ENCODE measurements around the gene NAA10.

Gene NAA10

DNA sequence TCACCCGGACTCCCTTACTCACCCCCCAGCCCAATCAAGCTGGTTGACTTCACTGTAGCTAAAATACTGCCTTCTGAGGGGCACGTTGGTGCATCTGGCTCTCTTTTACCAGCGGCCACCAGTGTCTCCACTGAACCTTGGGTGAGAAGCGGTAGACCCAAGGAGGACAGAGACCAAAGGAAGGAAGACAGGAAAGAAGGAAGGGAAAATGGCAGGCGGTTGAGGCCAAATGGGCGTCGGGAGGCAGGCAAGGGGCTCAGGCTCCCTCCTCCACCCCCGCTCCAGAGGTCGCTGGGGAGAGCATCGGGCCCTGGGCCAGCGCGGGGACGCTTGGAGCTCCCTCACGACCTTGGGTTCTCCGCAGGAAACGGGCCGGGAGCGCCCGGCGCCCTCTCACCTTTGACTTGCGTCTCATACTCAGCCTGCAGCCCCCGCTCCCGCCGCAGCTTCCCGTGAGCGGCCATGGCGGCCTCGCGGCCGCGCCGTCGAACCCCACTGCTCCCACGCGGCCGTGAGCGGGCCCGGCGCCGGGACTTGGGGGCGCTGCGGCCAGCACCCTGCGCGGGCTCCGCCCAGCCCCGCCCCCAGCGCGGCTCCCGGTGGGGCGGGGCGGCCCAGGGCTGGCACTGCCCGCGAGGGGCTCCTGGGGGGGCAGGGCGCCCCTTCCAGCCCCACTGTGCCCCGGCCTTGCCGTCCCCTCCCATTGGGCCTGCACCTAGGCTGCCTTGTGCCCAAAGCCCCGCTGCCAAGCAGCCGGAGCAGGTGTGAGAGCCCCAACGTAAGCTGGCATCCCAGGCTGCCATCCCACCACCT lies 8.9 kb downstream of the NAA10 start, which contains the start of gene ARHGAP4:
TSS of gene ARHGAP4 (minus strand) at position 526 of the 813 bp plus-strand sequence. CDS start at position 464, 62 bp downstream.
- H3K4me1 ChIP-seq (ENCODE audit: insufficient read depth, low read length) = peaks cover 28% of the 10 kb centered on the region
- H3K9ac ChIP-seq (ENCODE audit: low read length) = no peak within 1 kb of the TSS
- H3K27ac ChIP-seq (ENCODE audit: low read depth, low read length) = peak within 1 kb of the TSS; percentile 93
- H3K27me3 ChIP-seq (ENCODE audit: control insufficient read depth in 1 of 2, insufficient read depth in 2 of 2, low read length in 2 of 2) = peaks cover 3 to 44% of the 10 kb centered on the region in 2 donors
- peaks cover under 1% of the 10 kb centered on the region for H3K36me3 ChIP-seq (ENCODE audit: insufficient read depth, low read length)
- H3K9me3 ChIP-seq (ENCODE audit: low read length) = no peaks in the 10 kb centered on the region
- peak within 1 kb of the TSS in 1 of 2 donors; percentile 62 for H3K4me3 ChIP-seq (ENCODE audit: low read depth in 1 of 2, low read length in 2 of 2)

DNA sequence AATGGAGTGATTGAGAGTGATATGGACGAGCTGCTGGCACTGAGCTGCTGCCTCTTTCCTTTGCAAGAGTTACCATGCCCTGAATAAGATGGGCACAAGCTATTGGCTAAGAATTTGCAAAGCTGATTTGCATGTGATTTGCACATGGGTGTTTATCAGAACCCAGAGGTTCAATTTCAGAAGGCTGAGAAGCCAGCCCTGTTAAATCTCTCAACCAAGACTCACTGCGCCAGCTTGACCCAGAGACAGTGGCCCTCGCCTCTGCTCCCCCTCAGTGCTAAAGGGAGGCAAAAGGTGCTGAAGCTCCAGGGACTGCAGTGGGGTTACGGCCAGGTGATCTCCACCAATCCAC lies 9.5 kb downstream of the NAA10 start:
- Histone ChIP-seq H3K27ac (ENCODE audit: low read depth, low read length) (no peak overlapping the region), H3K9ac (ENCODE audit: low read length) (no peak overlapping the region), H3K27me3 (ENCODE audit: control insufficient read depth in 1 of 2, insufficient read depth in 2 of 2, low read length in 2 of 2) (peaks cover 3 to 50% of the 10 kb centered on the region in 2 donors), H3K4me3 (ENCODE audit: low read depth in 1 of 2, low read length in 2 of 2) (no peak overlapping the region), H3K36me3 (ENCODE audit: insufficient read depth, low read length) (no peaks in the 10 kb centered on the region), H3K4me1 (ENCODE audit: insufficient read depth, low read length) (peaks cover 28% of the 10 kb centered on the region), H3K9me3 (ENCODE audit: low read length) (no peaks in the 10 kb centered on the region)

DNA sequence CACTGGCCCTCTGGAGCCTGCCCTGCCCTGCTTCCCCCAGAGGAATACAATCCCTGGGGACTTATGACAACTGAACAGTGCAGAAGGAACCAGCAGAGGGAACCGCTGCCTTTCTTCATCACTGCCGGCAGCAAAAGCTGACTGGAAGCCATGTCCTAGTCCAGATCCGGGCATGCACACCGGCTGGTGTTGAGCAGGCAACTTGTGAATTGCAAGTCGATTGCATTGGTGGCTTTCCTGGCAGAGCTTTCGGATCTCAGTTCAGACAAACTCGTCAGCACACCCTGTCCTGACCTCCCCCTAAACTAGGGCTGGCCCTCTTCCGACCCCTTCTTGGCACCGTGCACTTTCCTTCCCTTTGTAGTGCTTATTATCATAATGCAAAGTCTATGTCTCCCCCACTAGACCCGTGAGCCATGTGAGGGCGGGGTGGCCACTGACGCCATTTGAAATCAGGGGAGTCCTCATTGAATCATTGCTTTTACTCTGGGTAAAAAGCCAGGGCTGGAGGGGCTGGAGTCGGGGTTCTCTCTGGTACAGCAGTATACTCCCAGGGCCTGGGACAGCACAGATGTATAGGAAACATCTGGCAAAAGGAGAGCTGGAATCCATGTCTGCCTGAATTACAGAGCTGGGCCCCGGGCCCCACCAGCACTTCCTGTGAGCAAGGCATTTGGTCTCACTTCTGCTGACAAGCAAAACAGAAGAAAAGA lies 10.5 kb downstream of the NAA10 start:
- Histone ChIP-seq H3K27ac (ENCODE audit: low read depth, low read length) (no peak overlapping the region), H3K4me3 (ENCODE audit: low read depth in 1 of 2, low read length in 2 of 2) (no peak overlapping the region), H3K27me3 (ENCODE audit: control insufficient read depth in 1 of 2, insufficient read depth in 2 of 2, low read length in 2 of 2) (peaks cover 3 to 52% of the 10 kb centered on the region in 2 donors), H3K9ac (ENCODE audit: low read length) (no peak overlapping the region), H3K36me3 (ENCODE audit: insufficient read depth, low read length) (no peaks in the 10 kb centered on the region), H3K4me1 (ENCODE audit: insufficient read depth, low read length) (peaks cover 26% of the 10 kb centered on the region), H3K9me3 (ENCODE audit: low read length) (no peaks in the 10 kb centered on the region)

DNA sequence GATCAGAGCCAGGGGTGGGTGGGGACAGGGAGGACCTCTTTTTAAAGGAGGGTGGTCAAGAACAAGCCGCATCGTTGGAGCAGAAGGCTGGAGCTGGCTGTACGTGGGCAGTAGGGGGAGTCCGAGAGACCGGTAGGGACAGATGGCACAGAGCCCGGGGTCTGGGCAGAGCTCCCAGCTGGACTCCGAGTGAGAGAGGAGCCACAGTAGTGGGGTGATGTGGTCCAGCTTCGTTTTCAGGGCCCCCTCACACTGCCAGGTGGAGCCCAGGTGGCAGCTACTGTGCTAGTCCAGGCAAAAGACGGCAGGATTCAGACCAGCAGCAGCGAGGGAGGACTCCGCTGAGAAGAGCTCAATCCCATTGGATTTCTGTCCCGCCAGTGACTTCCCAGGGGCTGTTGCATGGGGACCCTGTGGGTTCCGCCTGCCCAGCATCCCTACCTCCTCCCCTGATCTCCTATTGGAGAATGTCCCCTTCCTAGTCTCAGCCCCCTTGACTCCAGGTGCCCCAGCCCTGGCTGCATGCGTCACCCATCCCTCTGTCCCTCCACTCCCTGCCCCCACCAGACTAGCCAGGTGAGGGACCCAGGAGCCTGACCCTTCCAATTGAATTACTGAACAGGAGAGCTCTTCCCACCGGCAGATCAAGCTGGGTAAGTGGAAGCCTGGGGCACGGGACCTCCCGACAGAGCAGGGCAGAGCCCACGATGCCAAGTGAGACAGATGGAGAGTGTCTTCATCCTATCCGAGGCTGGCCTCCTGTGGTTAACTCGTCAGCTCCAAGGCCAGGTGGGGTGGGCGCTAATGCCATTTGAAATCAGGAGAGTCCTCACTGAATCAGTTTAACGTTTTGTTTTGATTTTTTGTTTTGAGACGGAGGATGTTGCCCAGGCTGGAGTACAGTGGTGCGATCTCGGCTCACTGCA lies 11.6 kb downstream of the NAA10 start:
- H3K9me3 ChIP-seq (ENCODE audit: low read length) = no peaks in the 10 kb centered on the region
- no peaks in the 10 kb centered on the region for H3K36me3 ChIP-seq (ENCODE audit: insufficient read depth, low read length)
- no peak overlapping the region for H3K27ac ChIP-seq (ENCODE audit: low read depth, low read length)
- peaks cover 3 to 58% of the 10 kb centered on the region in 2 donors for H3K27me3 ChIP-seq (ENCODE audit: control insufficient read depth in 1 of 2, insufficient read depth in 2 of 2, low read length in 2 of 2)
- no peak overlapping the region for H3K4me3 ChIP-seq (ENCODE audit: low read depth in 1 of 2, low read length in 2 of 2)
- no peak overlapping the region for H3K9ac ChIP-seq (ENCODE audit: low read length)
- peaks cover 21% of the 10 kb centered on the region for H3K4me1 ChIP-seq (ENCODE audit: insufficient read depth, low read length)

DNA sequence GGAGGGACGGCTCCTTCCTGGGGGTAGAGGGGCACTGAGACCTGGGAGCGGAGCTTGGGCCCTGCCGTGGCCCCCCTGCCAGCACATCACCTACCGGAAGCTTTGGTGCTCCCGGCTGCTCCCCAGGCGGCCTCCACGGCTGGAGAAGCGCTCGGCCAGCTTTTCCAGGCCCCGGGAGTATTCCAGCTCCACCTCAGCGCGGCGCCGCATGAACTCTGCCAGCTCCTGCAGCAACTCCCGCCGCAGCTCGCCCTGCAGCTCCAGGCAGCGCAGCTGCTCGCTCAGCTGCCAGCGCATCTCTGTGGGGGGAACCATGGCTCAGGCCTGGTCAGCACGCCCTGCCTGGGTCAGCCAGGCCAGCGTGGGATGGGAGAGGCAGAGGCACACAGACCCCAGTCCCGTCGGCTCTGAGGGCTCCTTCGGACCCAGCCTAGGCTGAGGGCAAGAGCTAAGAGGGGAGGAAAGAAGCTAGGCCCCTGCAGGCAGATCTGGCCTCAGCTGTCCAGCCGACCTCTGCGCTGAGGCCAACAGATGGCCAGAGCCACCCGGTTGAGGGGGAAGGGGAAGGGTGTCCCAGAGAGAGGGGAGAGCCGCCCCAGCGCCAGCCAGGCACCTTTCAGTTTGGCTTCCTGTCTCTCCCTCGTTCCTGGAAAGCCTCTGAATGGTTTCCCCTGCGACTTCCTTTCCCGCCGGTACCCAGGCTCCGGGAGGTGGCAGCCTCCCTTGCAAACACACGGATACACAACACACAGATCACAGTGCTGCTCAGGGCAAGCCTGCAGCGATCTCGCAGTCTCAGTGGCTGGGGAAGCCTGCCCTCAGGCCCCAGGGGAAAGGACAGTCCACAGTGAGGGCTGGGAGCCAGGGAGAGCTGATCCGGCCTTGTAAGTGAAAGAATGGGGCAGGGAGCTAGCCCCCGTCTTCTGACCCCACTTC lies 13.1 kb downstream of the NAA10 start:
- H3K4me3 ChIP-seq (ENCODE audit: low read depth in 1 of 2, low read length in 2 of 2) = no peak overlapping the region

DNA sequence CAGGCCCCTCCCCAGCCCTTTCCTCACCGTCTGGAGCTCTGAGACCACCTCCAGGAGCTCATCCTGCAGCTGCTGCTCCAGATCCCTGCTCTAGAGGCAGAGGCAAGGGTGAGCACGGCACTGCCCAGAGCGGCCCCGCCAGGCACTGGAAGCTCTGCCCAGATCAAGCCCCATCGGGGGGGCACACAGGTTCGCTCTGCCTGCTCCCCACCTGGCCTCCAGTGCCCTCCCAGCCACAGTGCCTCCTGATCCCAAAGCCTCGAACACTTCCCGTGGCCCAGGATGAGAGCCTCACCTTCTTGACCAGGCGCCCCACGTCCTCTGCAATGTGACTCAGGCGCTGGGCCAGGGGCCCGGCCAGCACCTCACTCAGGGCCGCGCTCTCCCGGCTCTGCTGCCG lies 13.8 kb downstream of the NAA10 start:
- peaks cover 3 to 50% of the 10 kb centered on the region in 2 donors for H3K27me3 ChIP-seq (ENCODE audit: control insufficient read depth in 1 of 2, insufficient read depth in 2 of 2, low read length in 2 of 2)
- H3K9me3 ChIP-seq (ENCODE audit: low read length) = no peaks in the 10 kb centered on the region
- H3K36me3 ChIP-seq (ENCODE audit: insufficient read depth, low read length) = no peaks in the 10 kb centered on the region
- no peak overlapping the region for H3K4me3 ChIP-seq (ENCODE audit: low read depth in 1 of 2, low read length in 2 of 2)
- peaks cover 13% of the 10 kb centered on the region for H3K4me1 ChIP-seq (ENCODE audit: insufficient read depth, low read length)
- H3K9ac ChIP-seq (ENCODE audit: low read length) = no peak overlapping the region
- peak overlapping the region; percentile 35 for H3K27ac ChIP-seq (ENCODE audit: low read depth, low read length)

More for the DNA sequence above, 13.1 kb downstream of the NAA10 start:
- peak overlapping the region; percentile 35 for H3K27ac ChIP-seq (ENCODE audit: low read depth, low read length)
- peaks cover 3 to 55% of the 10 kb centered on the region in 2 donors for H3K27me3 ChIP-seq (ENCODE audit: control insufficient read depth in 1 of 2, insufficient read depth in 2 of 2, low read length in 2 of 2)
- H3K4me1 ChIP-seq (ENCODE audit: insufficient read depth, low read length) = peaks cover 18% of the 10 kb centered on the region
- no peak overlapping the region for H3K9ac ChIP-seq (ENCODE audit: low read length)
- H3K9me3 ChIP-seq (ENCODE audit: low read length) = no peaks in the 10 kb centered on the region
- no peaks in the 10 kb centered on the region for H3K36me3 ChIP-seq (ENCODE audit: insufficient read depth, low read length)

DNA sequence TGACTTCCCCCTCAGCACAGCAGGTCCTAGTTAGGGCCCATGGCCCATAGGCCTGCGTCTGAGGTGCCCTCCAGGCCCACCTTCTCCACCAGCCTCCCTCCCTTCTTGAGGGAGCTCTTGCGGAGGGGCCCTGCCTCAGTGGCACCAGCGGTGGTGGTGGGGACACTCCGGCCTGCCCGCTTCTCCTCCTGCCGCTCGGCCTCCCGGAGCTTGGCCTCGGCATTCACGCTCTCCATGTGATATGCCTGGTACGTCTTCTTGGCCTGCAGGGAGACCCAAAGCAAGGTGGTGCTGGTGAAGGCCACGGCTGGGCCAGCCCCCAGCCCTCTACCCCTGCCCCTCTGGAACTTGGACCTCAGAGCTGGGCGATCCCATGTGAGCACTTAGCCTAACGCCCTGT lies 14.3 kb downstream of the NAA10 start:
- peaks cover 3 to 45% of the 10 kb centered on the region in 2 donors for H3K27me3 ChIP-seq (ENCODE audit: control insufficient read depth in 1 of 2, insufficient read depth in 2 of 2, low read length in 2 of 2)
- no peaks in the 10 kb centered on the region for H3K9me3 ChIP-seq (ENCODE audit: low read length)
- H3K27ac ChIP-seq (ENCODE audit: low read depth, low read length) = no peak overlapping the region
- H3K9ac ChIP-seq (ENCODE audit: low read length) = no peak overlapping the region
- H3K36me3 ChIP-seq (ENCODE audit: insufficient read depth, low read length) = no peaks in the 10 kb centered on the region
- peaks cover 13% of the 10 kb centered on the region for H3K4me1 ChIP-seq (ENCODE audit: insufficient read depth, low read length)
- no peak overlapping the region for H3K4me3 ChIP-seq (ENCODE audit: low read depth in 1 of 2, low read length in 2 of 2)

DNA sequence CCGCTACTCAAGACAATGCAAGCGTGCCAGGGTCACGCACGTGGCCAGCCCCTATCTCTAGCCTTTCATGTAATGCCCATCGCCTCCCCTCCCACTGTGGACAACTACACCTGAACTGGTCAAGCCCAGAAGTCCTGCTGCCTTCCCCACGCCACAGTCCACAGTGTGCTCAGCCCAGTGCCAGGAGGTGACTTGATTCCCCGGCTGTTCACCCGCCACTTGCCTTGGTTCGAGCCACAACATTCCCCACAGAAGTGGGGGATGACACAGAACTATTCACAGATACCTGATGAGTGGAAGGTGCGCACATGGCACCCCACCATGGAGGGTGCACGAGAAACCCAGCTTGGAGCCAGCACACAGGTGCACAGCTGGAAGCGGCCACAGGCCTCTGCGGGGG lies 15.6 kb downstream of the NAA10 start:
- Histone ChIP-seq H3K9ac (ENCODE audit: low read length) (no peak overlapping the region), H3K9me3 (ENCODE audit: low read length) (no peaks in the 10 kb centered on the region), H3K4me3 (ENCODE audit: low read depth in 1 of 2, low read length in 2 of 2) (no peak overlapping the region), H3K4me1 (ENCODE audit: insufficient read depth, low read length) (peaks cover 13% of the 10 kb centered on the region), H3K27ac (ENCODE audit: low read depth, low read length) (no peak overlapping the region), H3K27me3 (ENCODE audit: control insufficient read depth in 1 of 2, insufficient read depth in 2 of 2, low read length in 2 of 2) (peaks cover 0 to 34% of the 10 kb centered on the region in 2 donors), H3K36me3 (ENCODE audit: insufficient read depth, low read length) (no peaks in the 10 kb centered on the region)

DNA sequence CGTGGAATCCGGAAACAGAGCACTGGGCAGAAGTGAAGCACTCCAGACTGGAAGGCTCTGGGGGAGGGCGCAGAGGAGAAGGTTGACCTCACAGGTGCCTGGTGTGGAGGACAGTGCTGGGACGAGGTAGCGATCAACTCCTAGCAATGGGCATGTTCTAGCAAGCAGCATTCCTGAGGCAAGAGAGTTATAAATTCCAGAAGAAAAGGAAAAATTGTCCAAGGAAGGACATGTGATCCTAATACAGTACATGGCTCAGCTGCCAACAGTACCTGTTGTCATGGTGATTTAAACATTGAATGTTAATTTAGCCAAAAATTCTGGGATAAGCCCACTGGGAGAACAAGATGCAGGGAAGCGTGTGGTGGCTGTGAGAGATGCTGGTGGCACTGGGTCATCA lies 17.0 kb downstream of the NAA10 start:
- Histone ChIP-seq H3K27me3 (ENCODE audit: control insufficient read depth in 1 of 2, insufficient read depth in 2 of 2, low read length in 2 of 2) (peaks cover 0 to 38% of the 10 kb centered on the region in 2 donors), H3K9ac (ENCODE audit: low read length) (no peak overlapping the region), H3K36me3 (ENCODE audit: insufficient read depth, low read length) (no peaks in the 10 kb centered on the region), H3K27ac (ENCODE audit: low read depth, low read length) (no peak overlapping the region), H3K4me1 (ENCODE audit: insufficient read depth, low read length) (peaks cover 10% of the 10 kb centered on the region), H3K4me3 (ENCODE audit: low read depth in 1 of 2, low read length in 2 of 2) (no peak overlapping the region), H3K9me3 (ENCODE audit: low read length) (no peaks in the 10 kb centered on the region)

DNA sequence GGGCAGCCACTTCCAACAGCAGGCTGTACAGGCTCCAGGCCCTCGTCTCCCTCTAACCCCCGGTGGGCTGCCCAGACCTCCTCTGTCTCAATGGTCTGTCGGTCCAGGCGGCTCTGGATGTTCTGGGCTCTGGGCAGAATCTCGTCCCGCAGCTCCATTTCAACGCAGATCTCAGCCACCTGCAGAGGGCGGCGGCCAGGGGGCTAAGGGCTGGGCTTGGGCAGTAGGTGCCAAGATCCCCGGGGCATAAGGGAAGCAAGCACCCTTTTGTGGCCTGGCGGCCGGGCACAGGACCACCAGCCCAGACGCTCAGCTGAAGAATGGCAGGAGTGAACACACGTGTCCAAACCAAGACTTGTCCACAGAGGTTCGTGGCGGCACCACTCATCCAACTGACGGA lies 21.1 kb downstream of the NAA10 start:
- H3K9ac ChIP-seq (ENCODE audit: low read length) = no peak overlapping the region
- no peak overlapping the region for H3K27ac ChIP-seq (ENCODE audit: low read depth, low read length)
- peaks cover 0 to 27% of the 10 kb centered on the region in 2 donors for H3K27me3 ChIP-seq (ENCODE audit: control insufficient read depth in 1 of 2, insufficient read depth in 2 of 2, low read length in 2 of 2)
- no peaks in the 10 kb centered on the region for H3K4me1 ChIP-seq (ENCODE audit: insufficient read depth, low read length)
- H3K36me3 ChIP-seq (ENCODE audit: insufficient read depth, low read length) = no peaks in the 10 kb centered on the region
- H3K4me3 ChIP-seq (ENCODE audit: low read depth in 1 of 2, low read length in 2 of 2) = no peak overlapping the region
- H3K9me3 ChIP-seq (ENCODE audit: low read length) = no peaks in the 10 kb centered on the region
